Nephron (organoid): ENCODE measurements around the gene ZKSCAN2.

Experiments
- H3K27ac Mint-ChIP-seq, 3 experiments: 2 replicates each; pipeline ENCODE4 v1.8.0; 2020; ENCODE audit warnings: mixed read lengths in 3 of 3, mild to moderate bottlenecking in 2 of 3, moderate library complexity in 1 of 3
- H3K27me3 Mint-ChIP-seq: 2 replicates; pipeline ENCODE4 v1.8.0; 2021; ENCODE audit warnings: low read depth, mild to moderate bottlenecking, moderate library complexity, mixed read lengths
- H3K36me3 Mint-ChIP-seq: 2 replicates; pipeline ENCODE4 v1.8.0; 2020; ENCODE audit warnings: low read depth, mixed read lengths
- H3K4me1 Mint-ChIP-seq: 2 replicates; pipeline ENCODE4 v1.8.0; 2020; ENCODE audit warnings: mixed read lengths
- H3K4me3 Mint-ChIP-seq, 3 experiments: 2 replicates each; pipeline ENCODE4 v1.8.0; 2020; ENCODE audit warnings: mild to moderate bottlenecking in 3 of 3, mixed read lengths in 3 of 3, moderate library complexity in 2 of 3
- H3K9me3 Mint-ChIP-seq: 2 replicates; pipeline ENCODE4 v1.8.0; 2020; ENCODE audit warnings: mixed read lengths
- CTCF ChIP-seq, 3 experiments: fragments of 200-600 bp; sonication (generic); IDR thresholded peaks; one replicate each; pipeline ENCODE4 v1.5.0; 2021; ENCODE audit warnings: antibody characterized with exemption in 3 of 3; ENCODE audit not compliant: unreplicated experiment in 3 of 3

Gene ZKSCAN2

GRCh38 chr16:25264597-25264996 lies 7.0 kb upstream of the ZKSCAN2 start:
- peaks cover 8% of the 10 kb centered on the region for H3K4me1 Mint-ChIP-seq
- no peaks in the 10 kb centered on the region for H3K9me3 Mint-ChIP-seq
- H3K36me3 Mint-ChIP-seq = peaks cover 41% of the 10 kb centered on the region
- no peaks in the 10 kb centered on the region for H3K27me3 Mint-ChIP-seq
- no peak overlapping the region for H3K4me3 Mint-ChIP-seq
- no peak overlapping the region for H3K27ac Mint-ChIP-seq
- no peak for TF ChIP-seq CTCF (IDR thresholded peaks at IDR 0.05; ENCODE audit: unreplicated experiment in 3 of 3)

- peaks cover 31% of the 10 kb centered on the region for H3K4me1 Mint-ChIP-seq
- no peaks in the 10 kb centered on the region for H3K9me3 Mint-ChIP-seq
- TF ChIP-seq CTCF (IDR thresholded peaks at IDR 0.05; ENCODE audit: unreplicated experiment in 3 of 3) = no peak
- peak overlapping the region in 2 of 3 experiments; percentile 76 to 79 for H3K4me3 Mint-ChIP-seq
- no peaks in the 10 kb centered on the region for H3K27me3 Mint-ChIP-seq
- H3K27ac Mint-ChIP-seq = no peak overlapping the region
- peaks cover 23% of the 10 kb centered on the region for H3K36me3 Mint-ChIP-seq
Measured at GRCh38 chr16:25260416-25260815, 2.8 kb upstream of the ZKSCAN2 start.

- H3K27ac Mint-ChIP-seq = peak overlapping the region; percentile 99 to 100 (median 100)
- no peak for TF ChIP-seq CTCF (IDR thresholded peaks at IDR 0.05; ENCODE audit: unreplicated experiment in 3 of 3)
- peak overlapping the region; percentile 87 to 98 (median 89) for H3K4me3 Mint-ChIP-seq
- peaks cover 25% of the 10 kb centered on the region for H3K36me3 Mint-ChIP-seq
- no peaks in the 10 kb centered on the region for H3K9me3 Mint-ChIP-seq
- H3K4me1 Mint-ChIP-seq = peaks cover 28% of the 10 kb centered on the region
- no peaks in the 10 kb centered on the region for H3K27me3 Mint-ChIP-seq
Measured at GRCh38 chr16:25258861-25259179, 1.2 kb upstream of the ZKSCAN2 start.

- Mint-ChIP-seq H3K27ac (peak overlapping the region; percentile 99 to 100 (median 100)), H3K36me3 (peaks cover 27% of the 10 kb centered on the region), H3K9me3 (no peaks in the 10 kb centered on the region)
Measured at GRCh38 chr16:25257956-25258860, 563 bp upstream of the ZKSCAN2 start.

GRCh38 chr16:25256695-25257469 lies 763 bp downstream of the ZKSCAN2 start:
- no peaks in the 10 kb centered on the region for H3K27me3 Mint-ChIP-seq
- H3K36me3 Mint-ChIP-seq = peaks cover 32% of the 10 kb centered on the region
- H3K9me3 Mint-ChIP-seq = no peaks in the 10 kb centered on the region
- H3K4me1 Mint-ChIP-seq = peaks cover 28% of the 10 kb centered on the region
- peak overlapping the region; percentile 99 to 100 (median 99) for H3K27ac Mint-ChIP-seq
- peak overlapping the region; percentile 87 to 98 (median 89) for H3K4me3 Mint-ChIP-seq
- TF ChIP-seq CTCF (IDR thresholded peaks at IDR 0.05; ENCODE audit: unreplicated experiment in 3 of 3) = no peak

More at GRCh38 chr16:25257956-25258860, 563 bp upstream of the ZKSCAN2 start:
- no peak for TF ChIP-seq CTCF (IDR thresholded peaks at IDR 0.05; ENCODE audit: unreplicated experiment in 3 of 3)
- Mint-ChIP-seq H3K4me3 (peak overlapping the region; percentile 87 to 98 (median 89)), H3K4me1 (peaks cover 28% of the 10 kb centered on the region), H3K27me3 (no peaks in the 10 kb centered on the region)
